HG03025 (cell line): ENCODE measurements around the gene ZNF652.
"Not testable (repeated sequence)": the region's sequence is repeated elsewhere in the genome, so short reads cannot be mapped to it uniquely, and the experiment has no call there.

Source experiments
- ATAC-seq: cut with Tn5 transposase; IDR thresholded peaks from one replicate; pipeline ENCODE4 v1.9.1; 2021; ENCODE audit warnings: mild to moderate bottlenecking, moderate library complexity; ENCODE audit not compliant: unreplicated experiment, low FRiP score

ZNF652 gene

GRCh38 chr17:49387498-49388289, 25.6 kb upstream of the ZNF652 start:
- no peak for ATAC-seq

GRCh38 chr17:49386373-49386772, 24.3 kb upstream of the ZNF652 start:
- no peak for ATAC-seq

- ATAC-seq: no peak
Measured at GRCh38 chr17:49384951-49385350, 22.9 kb upstream of the ZNF652 start.

GRCh38 chr17:49383060-49383459, 21.0 kb upstream of the ZNF652 start:
- no peak for ATAC-seq

DNA sequence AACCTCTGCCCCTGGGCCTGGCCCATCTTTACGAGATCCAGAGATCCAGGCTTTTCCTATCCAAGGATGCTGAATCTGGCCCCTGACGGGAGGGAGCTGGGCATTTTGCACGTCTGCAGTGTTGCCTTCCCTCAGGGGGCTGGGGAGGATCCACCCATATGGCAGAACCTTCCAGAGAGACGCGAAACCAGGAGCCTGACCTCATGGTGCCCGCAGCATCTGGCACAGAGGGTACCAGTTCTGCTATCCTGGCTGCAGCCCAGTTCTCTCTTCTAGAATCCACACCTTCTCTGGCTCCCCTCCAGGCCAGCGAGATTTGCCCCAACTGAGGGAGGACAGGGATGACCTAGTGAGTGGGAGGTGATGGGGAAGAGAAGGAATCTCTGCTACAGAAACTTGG, 20.5 kb upstream of the ZNF652 start:
- no peak for ATAC-seq

DNA sequence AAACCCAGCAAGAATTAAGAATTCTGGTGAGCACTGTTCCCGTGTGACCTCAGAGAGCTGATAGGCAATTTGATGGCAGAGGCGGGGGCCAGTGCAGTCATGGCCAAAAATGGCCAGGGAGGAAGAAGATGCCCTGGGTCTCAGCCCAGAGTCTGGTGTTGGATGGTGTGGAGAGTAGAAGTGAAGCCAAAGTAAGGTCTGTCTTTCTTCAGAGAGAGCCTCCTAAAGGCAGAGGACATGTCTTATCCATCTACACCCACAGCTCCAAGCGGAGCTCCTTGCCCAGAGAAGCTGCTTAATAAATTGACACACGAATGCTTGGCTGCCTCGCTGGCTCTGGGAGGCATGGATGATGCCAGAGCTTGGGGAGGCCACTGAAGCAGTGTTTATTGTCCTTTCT, 19.7 kb upstream of the ZNF652 start:
- ATAC-seq: no peak

- no peak for ATAC-seq
Measured at GRCh38 chr17:49381033-49381432, 19.0 kb upstream of the ZNF652 start.

- ATAC-seq: no peak
Measured at GRCh38 chr17:49379926-49380325, 17.9 kb upstream of the ZNF652 start.

DNA sequence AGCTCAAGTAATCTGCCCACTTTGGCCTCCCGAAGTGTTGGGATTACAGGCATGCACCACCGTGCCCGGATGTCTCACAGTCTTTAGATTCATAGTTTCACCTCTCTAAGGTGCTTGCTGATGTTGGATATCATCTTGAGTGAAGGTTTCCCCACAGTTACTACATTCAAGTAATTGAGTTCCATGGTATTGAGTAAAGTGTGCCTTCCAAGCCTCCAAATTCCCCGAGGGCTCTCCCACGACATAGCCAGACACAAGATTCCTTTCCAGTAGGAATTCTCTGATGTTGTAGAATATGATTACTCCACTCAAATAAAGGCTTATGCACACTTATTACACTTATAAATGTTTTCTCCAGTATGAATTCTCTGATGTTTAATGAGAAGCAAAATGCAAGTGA, 16.3 kb upstream of the ZNF652 start:
- no peak for ATAC-seq

DNA sequence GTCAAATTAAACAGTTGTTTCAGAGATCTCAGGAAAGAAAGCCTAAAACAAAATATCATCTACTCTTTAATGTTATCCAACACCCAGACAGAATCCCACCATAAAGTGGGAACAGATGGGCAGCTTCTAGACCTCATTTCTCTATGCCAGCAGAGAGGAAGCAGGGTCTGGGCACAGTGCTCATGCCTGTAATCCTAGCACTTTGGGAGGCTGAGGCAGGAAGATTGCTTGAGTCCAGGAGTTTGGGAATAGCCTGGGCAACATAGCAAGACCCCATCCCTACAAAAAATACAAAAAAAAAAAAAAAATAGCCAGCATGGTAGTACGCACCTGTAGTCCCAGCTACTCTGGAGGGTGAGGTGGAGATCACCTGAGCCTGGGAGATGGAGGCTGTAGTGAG, 13.5 kb upstream of the ZNF652 start:
- ATAC-seq: no peak

DNA sequence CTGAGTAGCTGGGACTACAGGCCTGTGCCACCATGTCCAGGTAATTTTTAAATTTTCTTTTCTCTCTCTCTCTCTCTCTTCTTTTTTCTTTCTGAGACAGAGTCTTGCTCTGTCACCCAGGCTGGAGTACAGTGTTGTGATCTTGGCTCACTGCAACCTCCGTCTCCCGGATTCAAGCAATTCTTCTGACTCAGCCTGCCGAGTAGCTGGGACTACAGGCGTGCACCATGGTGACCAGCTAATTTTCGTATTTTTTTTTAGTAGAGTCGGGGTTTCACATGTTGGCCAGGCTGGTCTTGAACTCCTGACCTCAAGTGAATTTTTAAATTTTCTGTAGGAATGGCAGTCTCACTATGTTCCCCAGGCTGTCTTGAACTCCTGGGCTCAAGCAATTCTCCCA, 11.1 kb upstream of the ZNF652 start:
- no peak for ATAC-seq

GRCh38 chr17:49372425-49372824, 10.4 kb upstream of the ZNF652 start:
- ATAC-seq: no peak

DNA sequence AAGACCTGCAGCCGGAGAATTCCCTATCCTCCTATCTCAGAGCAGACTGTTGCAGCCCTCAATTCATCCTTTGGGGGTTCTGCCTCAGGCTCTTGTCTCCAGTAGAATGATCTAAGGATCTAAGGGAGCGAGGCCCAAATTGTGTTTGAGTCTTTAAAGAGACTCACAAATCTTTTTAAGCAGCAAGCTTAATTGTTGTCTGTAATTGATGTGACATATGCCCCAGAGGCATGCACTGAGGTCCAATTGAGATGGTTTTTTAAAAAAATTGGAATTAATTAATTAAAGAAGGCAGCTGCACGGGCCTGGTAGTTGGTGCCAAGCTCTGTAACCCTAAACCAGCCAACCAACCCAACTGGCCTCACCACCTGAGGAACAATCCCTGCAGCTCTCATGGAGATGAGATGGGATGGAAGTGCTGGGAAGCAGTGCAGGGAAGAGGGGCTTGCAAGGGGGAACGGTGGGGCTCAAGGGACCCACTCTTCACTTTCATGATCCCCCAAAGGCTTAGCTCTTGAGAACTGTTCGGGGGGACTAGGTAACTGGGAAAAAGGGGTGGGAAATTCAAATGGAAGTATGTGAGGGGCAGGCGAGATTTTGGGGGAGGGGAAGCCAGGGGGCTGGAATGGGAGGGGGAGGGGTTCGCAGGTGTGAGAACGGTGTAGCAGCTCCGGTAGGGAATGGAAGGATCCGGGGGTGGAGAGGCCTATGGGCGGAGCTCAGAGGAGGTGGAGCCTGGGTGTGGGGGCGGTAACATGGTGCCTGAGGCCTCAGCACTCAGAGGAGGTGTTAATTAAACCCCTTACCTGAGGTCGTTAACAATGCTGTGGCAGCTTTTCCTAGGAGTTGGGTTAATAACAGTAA, 9.2 kb upstream of the ZNF652 start:
- ATAC-seq: no peak

GRCh38 chr17:49369760-49370159, 7.7 kb upstream of the ZNF652 start:
- ATAC-seq: no peak

DNA sequence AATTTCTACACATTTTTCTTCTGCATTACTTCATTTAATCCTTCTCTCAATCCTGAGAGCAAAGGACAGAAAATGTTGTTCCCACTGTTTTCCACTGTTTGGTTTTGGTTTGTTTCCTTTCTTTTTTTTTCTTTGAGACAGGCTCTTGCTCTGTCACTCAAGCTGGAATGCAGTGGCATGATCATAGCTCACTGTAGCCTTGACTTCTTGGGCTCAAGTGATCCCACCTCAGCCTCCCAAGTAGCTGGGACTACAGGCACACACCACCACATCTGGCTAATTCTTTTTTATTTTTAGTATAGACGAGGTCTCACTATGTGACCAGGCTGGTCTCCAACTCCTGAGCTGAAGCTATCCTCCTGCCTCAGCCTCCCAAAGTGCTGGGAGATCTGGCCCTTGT, 7.0 kb upstream of the ZNF652 start:
- ATAC-seq: no peak

- ATAC-seq: no peak
Measured at GRCh38 chr17:49365667-49366066, 3.6 kb upstream of the ZNF652 start.

DNA sequence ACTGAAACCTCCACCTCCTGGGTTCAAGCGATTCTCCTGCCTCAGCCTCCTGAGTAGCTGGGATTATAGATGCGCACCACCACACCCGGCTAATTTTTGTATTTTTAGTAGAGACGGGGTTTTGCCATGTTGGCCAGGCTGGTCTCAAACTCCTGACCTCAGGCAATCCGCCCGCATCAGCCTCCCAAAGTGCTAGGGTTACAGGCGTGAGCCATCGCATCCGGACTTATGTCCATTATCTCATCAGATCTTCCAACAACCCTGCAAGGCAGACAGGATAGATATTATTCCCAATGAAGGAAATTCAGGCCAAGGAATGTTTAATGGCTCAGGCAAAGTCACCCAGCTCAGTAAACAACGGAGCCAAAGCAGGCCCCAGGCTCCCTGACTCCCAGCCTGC, 3.1 kb upstream of the ZNF652 start:
- ATAC-seq: not testable (repeated sequence)

DNA sequence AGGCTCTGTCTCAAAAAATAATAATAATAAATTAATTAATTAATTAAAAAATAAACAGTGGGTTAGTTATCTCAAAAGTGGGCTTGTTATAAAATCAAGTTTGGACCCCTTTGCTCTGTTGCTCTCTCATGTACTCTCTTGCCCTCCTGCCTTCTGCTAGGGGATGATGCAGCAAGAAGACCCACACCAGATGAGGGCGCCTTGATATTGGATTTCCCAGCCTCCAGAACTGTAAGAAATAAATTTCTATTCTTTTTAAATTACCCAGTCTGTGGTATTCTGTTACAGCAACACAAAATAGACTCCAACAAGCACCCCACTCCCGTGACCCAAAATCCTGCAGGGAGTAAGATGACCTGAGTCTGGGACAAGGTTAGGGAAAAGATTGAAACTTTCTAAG, 2.1 kb upstream of the ZNF652 start:
- ATAC-seq: no peak

- no peak for ATAC-seq
Measured at GRCh38 chr17:49363251-49363650, 1.2 kb upstream of the ZNF652 start.

- no peak for ATAC-seq
Measured at GRCh38 chr17:49362723-49363117, 670 bp upstream of the ZNF652 start.

DNA sequence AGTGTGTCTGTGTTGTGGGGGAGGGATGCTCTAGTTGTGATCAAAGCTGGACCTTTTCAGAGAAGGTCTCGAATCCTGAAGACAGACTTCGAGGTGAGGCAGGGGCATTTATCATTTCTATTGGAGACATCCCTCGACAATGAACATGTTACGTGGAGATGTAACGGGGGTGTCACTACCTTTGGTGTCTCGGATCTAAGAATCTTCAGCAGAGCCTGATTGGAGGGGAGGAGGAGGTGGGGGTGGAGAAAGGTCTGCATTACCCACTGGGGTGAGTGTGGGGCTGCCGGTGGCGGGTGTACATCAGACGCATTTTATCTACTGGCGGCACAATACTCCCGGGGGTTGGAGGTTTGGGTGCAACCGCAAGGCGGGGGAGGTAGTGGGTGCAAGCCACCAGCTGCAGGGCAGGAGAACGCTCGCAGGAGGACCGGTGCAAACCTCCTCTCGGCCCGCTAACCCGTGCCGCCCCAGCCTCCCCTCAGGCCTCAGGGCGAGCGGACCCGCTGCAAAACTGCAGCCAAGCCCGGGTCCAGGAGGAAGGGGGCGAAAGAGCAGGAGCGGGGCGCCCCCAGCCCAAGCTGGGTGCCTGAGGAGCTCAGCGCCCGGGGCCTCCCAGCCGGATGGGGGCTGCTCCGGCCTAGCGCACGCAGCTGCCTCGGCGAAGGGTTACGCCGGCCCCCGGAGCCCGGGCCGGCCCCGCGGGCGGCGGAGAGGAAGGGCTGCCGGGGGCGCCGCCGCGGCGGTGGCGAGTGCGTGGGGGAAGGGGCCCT, 735 bp downstream of the ZNF652 start:
- ATAC-seq: peak; percentile 19
